NCI-H774 (cell line): Measurements from ENCODE around the gene PTPRD.

Source experiments
- DNase-seq: peaks from one replicate; lab custom pipeline; 2025; lab: John Stamatoyannopoulos, UW

Gene PTPRD

DNA sequence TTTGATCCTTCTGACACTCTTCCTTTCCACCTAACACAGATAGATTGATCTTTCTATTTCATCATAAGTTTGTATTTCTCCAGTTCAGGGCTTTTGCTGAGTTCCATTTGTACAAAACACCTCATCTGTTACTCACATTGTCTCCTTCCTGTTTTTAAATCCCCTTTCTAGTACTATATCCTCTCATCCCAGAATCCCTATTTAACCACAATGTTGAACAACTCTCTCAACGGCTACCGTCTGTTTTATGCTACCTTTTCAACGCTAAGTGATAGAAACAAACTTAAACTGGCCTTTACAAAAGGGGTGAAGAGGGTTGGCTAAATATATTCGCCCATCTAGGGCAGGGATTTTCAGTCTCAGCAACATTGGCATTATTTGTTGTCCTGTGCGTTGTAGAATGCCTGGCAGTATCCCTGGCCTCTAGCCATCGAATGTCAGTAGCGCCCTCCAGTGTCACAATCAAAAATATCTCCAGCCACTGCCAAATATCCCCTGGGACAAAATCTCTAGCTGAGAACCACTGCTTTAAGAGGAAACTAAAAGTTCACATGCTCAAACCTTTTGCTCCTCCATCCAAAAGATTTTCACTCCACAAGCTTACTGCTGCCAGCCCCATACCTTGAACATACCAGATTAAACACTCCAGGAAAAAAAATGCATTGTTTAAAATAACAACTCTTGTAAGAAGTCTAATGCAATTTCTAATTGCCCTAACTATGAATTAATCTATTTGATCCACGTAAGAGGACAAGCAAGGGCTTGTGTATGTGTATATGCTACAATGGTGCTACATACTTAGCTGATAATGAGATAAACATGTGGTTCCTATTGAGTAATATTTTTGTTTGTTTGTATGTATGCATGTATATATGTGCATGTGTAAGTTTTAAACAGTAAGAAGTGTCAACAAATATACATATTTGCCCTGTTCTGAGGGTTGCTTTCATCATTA is 344.0 kb downstream of the PTPRD start:
- DNase-seq, result peak; percentile 79

- no peak for DNase-seq
Observed at GRCh38 chr9:10265153-10265631, 347.6 kb downstream of the PTPRD start.

GRCh38 chr9:10260501-10260900 is 352.3 kb downstream of the PTPRD start:
- no peak for DNase-seq

DNA sequence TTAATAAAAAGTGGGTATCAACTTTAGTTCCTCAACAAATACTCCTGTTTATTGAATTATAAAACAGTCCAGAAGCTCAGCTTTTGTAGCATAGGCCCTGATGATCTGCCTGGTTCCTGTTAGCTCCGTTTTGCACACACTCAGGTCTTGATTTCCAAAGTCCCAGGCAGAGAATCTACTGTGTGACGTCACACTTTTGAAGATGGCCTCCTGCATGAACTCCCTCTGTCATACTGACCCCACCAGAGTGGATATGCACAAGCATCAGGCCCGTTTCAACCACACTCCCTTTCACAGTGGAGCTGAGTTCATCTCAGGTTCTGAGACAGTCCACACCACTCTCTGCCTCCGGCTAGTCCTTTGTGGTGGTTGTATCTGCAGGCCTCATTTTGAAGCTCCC is 353.1 kb downstream of the PTPRD start:
- DNase-seq, result no peak

DNA sequence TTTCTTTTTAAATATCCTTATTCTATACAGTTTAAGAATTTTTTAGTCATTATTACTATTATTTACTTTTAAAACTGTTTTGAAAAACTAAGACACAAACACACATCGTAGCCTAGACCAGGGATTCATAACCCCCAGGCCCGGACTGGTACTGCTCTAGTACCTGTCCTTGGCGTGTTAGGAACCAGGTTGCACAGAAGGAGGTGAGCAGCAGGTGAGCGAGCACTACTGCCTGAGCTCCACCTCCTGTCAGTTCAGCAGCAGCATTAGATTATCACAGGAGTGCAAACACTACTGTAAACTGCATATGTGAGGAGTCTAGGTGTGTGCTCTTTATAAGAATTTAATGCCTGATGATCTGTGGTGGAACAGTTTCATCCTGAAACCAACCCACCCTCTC is 357.0 kb downstream of the PTPRD start:
- no peak for DNase-seq

- DNase-seq, result no peak
Observed at GRCh38 chr9:10254338-10254737, 358.5 kb downstream of the PTPRD start.

- no peak for DNase-seq
Observed at GRCh38 chr9:10253341-10253740, 359.5 kb downstream of the PTPRD start.

DNA sequence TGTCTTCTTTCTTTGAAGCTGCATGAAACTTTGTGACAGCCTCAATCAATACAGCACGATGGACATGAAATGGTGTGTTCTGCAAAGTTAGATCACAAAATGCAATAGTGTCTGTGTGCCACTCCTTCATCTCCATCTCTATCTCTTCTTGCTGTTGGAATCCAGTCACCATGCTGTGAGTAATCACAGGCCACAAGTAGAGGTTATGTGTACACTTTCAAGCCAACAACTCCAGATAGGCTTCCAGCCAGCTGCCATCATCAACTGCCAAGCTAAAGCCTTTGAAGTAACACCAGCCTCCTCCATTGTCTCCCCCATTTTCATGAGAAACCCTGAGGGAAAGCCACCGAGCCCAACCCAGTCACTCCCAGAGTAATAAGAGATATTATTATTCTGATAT is 360.6 kb downstream of the PTPRD start:
- no peak for DNase-seq

DNA sequence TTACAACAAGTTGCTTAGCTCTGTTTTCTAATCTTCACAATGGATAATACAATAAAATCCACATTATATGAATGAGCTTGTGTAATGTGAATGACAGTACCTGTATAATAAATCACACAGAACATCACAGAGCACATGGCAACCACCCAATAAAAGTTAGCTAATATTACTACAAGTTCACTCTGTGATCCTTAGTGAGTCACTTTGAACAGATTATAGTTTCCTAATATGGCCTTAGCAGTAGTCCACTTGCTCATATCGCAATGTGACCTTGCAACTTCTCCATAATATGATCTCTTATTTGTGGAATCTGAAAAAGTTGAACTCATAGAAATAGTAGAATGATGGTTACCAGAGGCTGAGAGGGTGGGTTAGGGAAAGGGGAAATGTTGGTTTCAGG is 361.3 kb downstream of the PTPRD start:
- DNase-seq, result no peak

- DNase-seq, result no peak
Observed at GRCh38 chr9:10250219-10250618, 362.6 kb downstream of the PTPRD start.

DNA sequence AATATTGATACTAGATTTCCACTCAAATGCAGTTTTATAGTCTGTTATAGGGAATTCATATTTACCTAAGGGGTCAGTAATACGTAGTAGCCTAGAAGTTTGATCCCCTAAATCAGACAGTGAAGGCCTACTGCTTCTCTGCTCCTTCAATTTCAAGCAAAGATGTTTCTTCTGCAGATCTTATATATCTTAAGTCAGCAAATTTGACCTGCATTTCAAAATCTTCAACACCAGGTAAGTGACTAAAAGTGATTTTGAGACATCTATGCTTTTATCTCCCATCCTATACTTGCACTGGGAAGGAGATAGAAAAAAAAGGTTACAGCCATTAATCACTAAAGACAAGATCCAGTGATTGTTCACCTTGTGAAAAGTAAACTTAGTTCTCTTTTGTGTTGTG is 363.9 kb downstream of the PTPRD start:
- no peak for DNase-seq

- no peak for DNase-seq
Observed at GRCh38 chr9:10242255-10242654, 370.5 kb downstream of the PTPRD start.

DNA sequence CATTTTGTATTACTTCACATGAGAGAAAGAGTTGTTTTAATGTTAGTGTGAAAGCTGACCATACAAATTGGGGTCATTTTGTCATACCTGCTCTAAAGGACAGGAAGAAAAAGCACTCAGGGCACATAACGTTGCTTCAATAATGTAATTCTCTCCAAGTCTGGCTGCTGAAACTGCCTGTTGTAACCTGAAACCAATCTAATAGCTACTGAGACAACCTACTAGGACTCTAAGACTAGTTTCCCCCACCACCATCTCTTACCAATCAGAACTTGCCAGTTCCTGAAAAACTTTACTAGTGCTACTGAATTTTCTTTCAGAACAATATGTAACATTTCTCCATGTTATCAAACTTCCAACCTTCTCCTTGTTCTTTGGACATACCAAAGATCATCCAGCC is 374.7 kb downstream of the PTPRD start:
- no peak for DNase-seq

GRCh38 chr9:10237584-10237983 is 375.2 kb downstream of the PTPRD start:
- no peak for DNase-seq

DNA sequence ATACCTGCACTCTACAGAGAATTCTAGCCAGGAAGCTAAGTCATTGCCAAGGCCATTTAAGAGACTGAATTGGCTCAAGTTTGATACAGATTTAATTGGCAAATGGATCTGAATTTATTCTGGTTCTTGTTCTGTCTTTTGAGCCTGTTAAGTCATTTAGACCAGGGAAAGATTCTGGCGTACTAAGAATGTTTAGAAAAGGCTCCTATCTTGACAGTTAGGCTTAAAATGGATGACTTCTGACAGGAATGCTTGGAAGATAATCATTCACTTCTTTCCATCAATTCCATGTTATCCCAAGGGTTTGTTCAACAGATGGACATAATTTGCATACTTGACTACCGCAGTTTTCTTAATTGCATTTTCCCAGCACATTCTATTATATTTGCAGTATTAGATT is 376.6 kb downstream of the PTPRD start:
- no peak for DNase-seq

DNA sequence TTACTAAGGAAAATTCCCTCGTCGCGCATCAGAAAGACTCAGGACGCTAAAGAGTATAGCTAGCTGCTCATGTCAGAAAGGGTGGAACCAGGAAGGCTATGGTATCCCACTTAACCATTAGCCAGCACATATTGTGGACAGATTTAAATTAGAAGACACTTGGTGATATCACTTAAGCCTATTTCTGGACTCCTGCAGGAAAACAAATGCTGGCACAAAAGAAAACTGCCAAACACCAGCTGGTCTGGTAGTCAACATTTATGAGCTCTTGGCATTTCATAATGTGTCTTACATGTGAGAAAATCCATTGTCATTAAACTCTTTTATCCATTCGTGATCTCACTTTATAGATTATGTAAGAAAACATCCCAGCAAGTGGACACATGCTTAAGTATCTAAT is 377.4 kb downstream of the PTPRD start:
- no peak for DNase-seq

- DNase-seq, result no peak
Observed at GRCh38 chr9:10232352-10232930, 380.4 kb downstream of the PTPRD start.

GRCh38 chr9:10230512-10230911 is 382.3 kb downstream of the PTPRD start:
- DNase-seq, result no peak

GRCh38 chr9:10228082-10228481 is 384.7 kb downstream of the PTPRD start:
- no peak for DNase-seq

DNA sequence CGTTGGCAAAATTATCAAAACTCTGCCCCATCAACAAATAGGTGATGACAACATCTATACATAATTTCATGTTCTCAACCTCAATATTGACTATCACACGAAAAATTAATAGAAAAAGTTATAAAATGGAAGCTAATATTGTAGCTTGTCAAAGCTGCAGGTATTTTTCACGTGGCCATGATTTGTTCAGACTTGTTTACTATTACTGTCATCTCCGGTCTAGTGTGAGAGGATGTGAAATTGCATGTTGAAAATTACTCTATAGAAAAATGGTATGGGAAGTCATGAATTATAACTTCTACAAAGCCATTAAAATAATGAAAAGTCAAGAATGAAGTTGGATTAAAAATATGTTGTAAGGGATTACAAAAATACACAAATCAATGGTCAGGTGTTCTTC is 385.8 kb downstream of the PTPRD start:
- no peak for DNase-seq

DNA sequence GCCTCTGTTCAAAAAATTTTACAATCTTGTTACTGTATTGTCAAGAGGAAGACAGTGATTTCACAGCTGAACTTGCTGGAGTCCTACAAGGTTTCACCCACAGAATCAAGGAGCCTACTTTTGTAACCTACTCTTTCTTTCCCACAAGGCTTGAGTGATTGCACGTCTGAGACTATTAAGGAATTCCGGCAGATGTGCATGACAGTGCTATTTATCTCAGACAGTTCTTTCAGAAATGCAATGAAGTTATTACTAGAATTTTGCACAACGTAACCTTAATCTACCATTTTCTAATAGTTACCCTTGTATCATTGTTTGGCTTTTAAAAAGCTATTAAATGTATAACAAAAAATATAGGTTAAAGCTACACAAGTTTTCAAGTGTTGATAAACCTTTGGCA is 400.1 kb downstream of the PTPRD start:
- no peak for DNase-seq

- DNase-seq, result peak; percentile 10
Observed at GRCh38 chr9:10208691-10209069, 404.1 kb downstream of the PTPRD start.

DNA sequence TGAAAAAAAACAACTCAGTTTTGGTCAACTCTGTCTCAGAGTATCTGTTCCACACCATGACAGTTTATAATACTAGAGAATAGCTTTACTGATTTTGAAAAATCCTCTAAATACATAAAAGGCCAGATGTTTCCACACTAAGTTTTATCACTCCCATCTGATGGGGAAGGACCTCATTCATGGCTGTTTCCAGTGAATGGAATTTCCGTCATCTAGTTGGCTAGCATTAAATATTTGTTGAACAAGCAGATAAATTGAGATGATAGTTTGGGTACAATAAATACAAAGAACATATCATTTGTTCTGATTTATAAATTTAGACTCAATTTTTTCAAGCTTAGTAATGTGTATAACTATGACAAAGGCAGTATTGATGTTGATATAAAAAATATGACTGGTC is 408.5 kb downstream of the PTPRD start:
- no peak for DNase-seq

DNA sequence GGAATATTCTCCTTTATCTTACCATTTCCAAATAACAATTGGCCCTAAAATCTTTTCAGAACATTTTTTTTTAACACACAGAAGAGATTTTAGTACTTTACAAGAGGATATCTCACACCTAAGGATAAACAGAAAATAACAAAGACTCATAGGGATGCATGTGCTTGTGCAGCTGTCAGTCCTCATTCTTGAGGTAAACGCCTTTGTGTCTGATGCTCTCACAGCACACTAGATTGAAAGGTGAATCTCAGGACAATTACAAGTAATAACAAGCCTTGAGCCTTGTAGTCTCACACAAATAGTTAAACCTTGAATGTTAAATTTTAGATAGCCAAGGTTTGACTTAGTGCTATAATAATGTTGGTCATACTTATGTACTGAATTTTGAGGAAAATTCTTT is 439.2 kb downstream of the PTPRD start:
- peak; percentile 64 for DNase-seq
